ENCODE results near the gene NFATC3. TPM values are rescaled to one million over a fixed set of nuclear protein-coding genes. Genes with fewer than 3 reads are reported as not detected.
A peak's percentile ranks its signal among the peaks of the same experiment; 100 is the strongest.

Gene NFATC3
- total RNA-seq, 1 donor, result 153 TPM

DNA sequence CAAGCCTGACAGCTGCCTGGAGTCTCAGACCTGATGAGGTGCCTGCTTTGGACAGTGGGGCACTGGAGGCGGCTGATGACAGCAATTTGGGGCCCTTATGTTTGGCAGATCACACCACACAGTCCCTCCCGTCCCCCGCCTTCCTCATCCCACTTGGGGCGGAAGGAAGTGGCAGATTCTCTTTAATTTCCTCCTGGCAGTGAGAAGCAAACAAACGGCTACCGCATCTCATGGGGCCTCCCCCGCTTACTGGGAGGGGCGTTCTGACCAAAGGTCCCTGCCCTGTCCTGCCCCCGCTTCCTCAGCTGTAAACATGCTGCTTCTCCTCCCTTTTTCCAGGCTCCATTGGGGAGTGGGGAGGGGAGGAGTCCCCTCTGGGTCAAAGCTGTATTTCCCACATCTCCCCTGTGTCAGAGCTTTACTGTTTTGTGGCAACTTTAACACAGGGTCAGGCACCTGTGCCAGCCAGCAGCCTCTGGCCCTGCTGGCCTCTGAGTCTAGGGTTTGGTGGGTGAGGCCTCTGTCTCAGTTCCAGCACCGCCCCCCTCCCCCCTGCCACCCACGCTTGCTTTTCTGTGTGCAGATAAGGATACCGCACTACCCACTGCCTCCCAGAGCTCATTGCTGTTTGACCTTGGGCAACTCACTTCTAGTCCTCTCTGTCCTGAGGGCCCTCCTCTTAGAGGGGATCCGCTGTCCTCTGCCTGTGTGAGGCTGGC lies 5.4 kb upstream of the NFATC3 start:
- peaks cover 97% of the 10 kb centered on the region for H3K4me1 ChIP-seq (ENCODE audit: insufficient read depth, low read length)
- H3K4me3 ChIP-seq (ENCODE audit: low read length), result no peak overlapping the region
- H3K27me3 ChIP-seq (ENCODE audit: insufficient read depth, low read length), result no peaks in the 10 kb centered on the region
- H3K9me3 ChIP-seq (ENCODE audit: low read depth, low read length), result no peaks in the 10 kb centered on the region

- Histone ChIP-seq H3K27me3 (ENCODE audit: insufficient read depth, low read length) (no peaks in the 10 kb centered on the region), H3K9me3 (ENCODE audit: low read depth, low read length) (no peaks in the 10 kb centered on the region), H3K4me1 (ENCODE audit: insufficient read depth, low read length) (peaks cover 76% of the 10 kb centered on the region), H3K4me3 (ENCODE audit: low read length) (no peak overlapping the region)
Measured at GRCh38 chr16:68081861-68082628, 3.1 kb upstream of the NFATC3 start.

- Histone ChIP-seq H3K27me3 (ENCODE audit: insufficient read depth, low read length) (no peaks in the 10 kb centered on the region), H3K4me3 (ENCODE audit: low read length) (no peak overlapping the region), H3K9me3 (ENCODE audit: low read depth, low read length) (no peaks in the 10 kb centered on the region), H3K4me1 (ENCODE audit: insufficient read depth, low read length) (peaks cover 75% of the 10 kb centered on the region)
Measured at GRCh38 chr16:68082629-68083238, 2.4 kb upstream of the NFATC3 start.

DNA sequence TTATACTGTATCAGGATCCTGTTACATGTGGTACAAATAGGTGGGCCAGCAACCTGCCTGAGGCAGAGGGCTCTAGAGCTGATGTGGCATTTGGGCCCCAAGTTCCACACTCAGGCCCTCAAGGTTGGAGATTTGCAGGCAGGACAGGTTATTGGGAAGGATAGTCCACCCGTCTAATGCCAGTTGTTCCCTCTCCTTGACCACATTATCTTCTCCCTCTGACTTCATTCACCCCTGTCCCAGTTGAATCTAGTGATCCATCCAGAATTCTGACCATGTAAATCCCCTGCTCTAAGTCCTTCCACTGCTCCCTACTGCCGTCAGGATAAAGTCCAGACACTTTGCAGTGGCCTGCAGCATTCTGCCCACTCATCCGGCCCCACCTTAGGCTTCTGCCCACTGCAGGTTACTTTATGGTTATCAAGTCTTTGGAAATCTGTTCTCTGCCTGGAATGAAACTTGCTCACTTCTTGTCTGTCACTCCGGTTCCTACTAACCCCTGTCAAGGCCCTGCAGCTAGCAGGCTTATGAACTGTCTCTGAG lies 1.9 kb upstream of the NFATC3 start:
- H3K27me3 ChIP-seq (ENCODE audit: insufficient read depth, low read length), result no peaks in the 10 kb centered on the region
- no peaks in the 10 kb centered on the region for H3K9me3 ChIP-seq (ENCODE audit: low read depth, low read length)
- H3K4me1 ChIP-seq (ENCODE audit: insufficient read depth, low read length), result peaks cover 74% of the 10 kb centered on the region
- H3K4me3 ChIP-seq (ENCODE audit: low read length), result no peak overlapping the region

DNA sequence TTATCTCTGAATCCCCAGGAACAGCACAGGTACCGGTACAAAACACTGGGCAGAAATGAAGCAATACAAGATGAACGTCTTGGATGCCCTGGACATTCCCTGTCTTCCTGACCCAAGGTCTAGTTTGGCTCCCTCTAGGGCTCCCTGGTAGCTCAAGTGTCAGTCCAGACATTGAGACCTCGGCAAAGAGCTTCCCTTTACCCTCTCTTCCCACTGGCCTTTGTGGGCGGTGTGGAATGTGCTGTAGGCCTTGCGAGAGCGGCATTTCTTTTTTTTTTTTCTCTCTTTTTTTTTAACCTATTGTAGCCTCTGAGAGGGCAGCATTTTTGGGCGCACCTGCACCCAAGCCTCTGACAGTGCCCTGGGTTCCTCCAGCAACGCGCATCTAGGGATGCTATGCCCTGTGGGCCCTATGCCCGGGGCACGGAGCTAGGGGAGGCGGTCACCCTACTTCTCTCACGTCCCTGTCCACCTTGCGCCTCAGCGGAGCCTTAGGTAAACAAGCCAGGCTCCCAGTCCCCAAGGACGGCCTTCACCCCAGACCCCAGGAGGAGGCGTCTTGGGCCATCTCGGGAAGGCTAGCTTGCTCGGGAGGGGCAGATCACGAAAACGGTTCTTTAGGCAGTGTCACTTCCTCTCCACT lies 1.2 kb upstream of the NFATC3 start:
- peaks cover 74% of the 10 kb centered on the region for H3K4me1 ChIP-seq (ENCODE audit: insufficient read depth, low read length)
- no peaks in the 10 kb centered on the region for H3K27me3 ChIP-seq (ENCODE audit: insufficient read depth, low read length)
- peak overlapping the region; percentile 69 for H3K4me3 ChIP-seq (ENCODE audit: low read length)
- no peaks in the 10 kb centered on the region for H3K9me3 ChIP-seq (ENCODE audit: low read depth, low read length)

DNA sequence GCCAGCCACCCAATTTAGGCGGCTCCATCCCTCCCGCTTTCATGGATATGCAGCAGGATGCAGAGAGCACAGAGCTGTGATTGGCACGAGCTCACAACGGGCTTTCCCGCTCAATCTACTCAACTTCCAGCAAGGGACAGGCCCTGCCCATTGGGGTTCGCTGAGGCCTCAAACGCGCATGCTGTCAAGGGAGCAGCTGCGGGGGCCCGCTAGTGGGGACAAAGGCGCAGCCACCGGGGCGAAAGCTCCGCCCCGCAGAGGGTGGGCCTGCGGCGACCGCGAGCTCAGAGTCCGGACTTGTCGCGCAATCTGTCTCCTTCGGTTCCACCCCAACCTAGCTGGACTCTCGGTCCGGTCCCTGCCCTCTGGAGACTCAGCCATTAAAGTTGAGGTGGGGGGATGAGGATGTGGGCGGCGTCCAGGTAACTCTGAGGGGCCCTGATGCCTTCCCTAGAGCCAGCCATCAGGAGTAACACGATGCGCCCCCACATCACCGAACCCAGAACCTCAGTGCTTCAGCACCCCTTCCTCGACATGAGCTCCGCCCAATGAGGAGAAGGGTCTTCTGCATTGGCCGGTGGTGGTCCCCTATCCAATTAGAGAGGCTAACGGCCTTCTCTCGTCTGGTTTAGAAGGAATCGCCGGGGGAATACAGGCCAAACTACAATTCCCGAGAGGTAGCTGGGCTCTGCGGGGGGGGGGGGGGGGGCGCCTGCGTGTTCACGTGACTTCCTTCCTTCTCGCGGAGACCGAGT lies 489 bp upstream of the NFATC3 start:
- Histone ChIP-seq H3K9me3 (ENCODE audit: low read depth, low read length) (no peaks in the 10 kb centered on the region), H3K27me3 (ENCODE audit: insufficient read depth, low read length) (no peaks in the 10 kb centered on the region), H3K4me1 (ENCODE audit: insufficient read depth, low read length) (peaks cover 70% of the 10 kb centered on the region), H3K4me3 (ENCODE audit: low read length) (peak overlapping the region; percentile 69)

GRCh38 chr16:68086336-68086841 lies 1.2 kb downstream of the NFATC3 start:
- Histone ChIP-seq H3K4me1 (ENCODE audit: insufficient read depth, low read length) (peaks cover 60% of the 10 kb centered on the region), H3K9me3 (ENCODE audit: low read depth, low read length) (no peaks in the 10 kb centered on the region), H3K4me3 (ENCODE audit: low read length) (peak overlapping the region; percentile 92), H3K27me3 (ENCODE audit: insufficient read depth, low read length) (no peaks in the 10 kb centered on the region)

DNA sequence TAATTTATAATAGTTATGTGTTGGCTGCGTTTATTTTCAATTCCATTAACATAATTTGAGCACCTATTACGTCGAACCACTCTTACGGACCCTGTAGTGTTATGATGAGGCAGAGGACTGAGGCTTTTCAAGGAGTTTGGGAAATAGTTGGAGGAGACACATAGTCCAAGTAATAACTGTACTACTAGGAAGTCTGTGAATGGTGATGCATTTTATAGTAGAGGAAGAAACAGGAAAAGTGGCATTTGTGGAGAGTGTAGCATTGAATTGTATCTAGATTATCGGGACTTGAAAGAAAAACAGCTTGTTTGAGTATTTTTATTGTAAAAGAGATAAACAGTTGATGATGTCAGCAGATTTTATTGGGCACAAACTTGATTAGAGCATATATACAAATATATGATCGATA lies 1.7 kb downstream of the NFATC3 start:
- no peaks in the 10 kb centered on the region for H3K27me3 ChIP-seq (ENCODE audit: insufficient read depth, low read length)
- H3K9me3 ChIP-seq (ENCODE audit: low read depth, low read length), result no peaks in the 10 kb centered on the region
- H3K4me3 ChIP-seq (ENCODE audit: low read length), result peak overlapping the region; percentile 92
- H3K4me1 ChIP-seq (ENCODE audit: insufficient read depth, low read length), result peaks cover 60% of the 10 kb centered on the region

DNA sequence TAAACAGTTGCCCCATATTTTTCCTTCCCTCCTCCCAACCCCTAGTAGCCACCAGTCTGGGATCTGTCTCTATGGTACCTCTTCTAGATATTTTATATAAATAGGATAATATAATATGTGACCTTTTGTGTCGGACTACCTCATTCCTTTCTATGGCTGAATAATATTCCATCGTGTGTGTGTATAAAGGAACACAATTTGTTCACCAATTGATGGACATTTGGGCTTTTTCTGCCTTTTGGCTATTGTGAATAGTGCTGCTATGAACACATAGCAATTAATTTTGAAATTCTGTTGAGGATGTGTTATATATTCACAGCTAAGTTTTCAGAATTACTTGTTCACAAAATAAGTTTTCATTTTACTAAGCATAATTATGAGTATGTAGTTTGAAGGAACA lies 2.5 kb downstream of the NFATC3 start:
- Histone ChIP-seq H3K9me3 (ENCODE audit: low read depth, low read length) (no peaks in the 10 kb centered on the region), H3K27me3 (ENCODE audit: insufficient read depth, low read length) (no peaks in the 10 kb centered on the region), H3K4me3 (ENCODE audit: low read length) (no peak overlapping the region), H3K4me1 (ENCODE audit: insufficient read depth, low read length) (peaks cover 60% of the 10 kb centered on the region)

GRCh38 chr16:68088130-68088972 lies 3.2 kb downstream of the NFATC3 start:
- Histone ChIP-seq H3K4me3 (ENCODE audit: low read length) (no peak overlapping the region), H3K27me3 (ENCODE audit: insufficient read depth, low read length) (no peaks in the 10 kb centered on the region), H3K4me1 (ENCODE audit: insufficient read depth, low read length) (peaks cover 59% of the 10 kb centered on the region)

GRCh38 chr16:68089067-68089466 lies 3.9 kb downstream of the NFATC3 start:
- Histone ChIP-seq H3K9me3 (ENCODE audit: low read depth, low read length) (no peaks in the 10 kb centered on the region), H3K27me3 (ENCODE audit: insufficient read depth, low read length) (no peaks in the 10 kb centered on the region), H3K4me3 (ENCODE audit: low read length) (no peak overlapping the region), H3K4me1 (ENCODE audit: insufficient read depth, low read length) (peaks cover 58% of the 10 kb centered on the region)

More at GRCh38 chr16:68088130-68088972, 3.2 kb downstream of the NFATC3 start:
- H3K9me3 ChIP-seq (ENCODE audit: low read depth, low read length), result no peaks in the 10 kb centered on the region

DNA sequence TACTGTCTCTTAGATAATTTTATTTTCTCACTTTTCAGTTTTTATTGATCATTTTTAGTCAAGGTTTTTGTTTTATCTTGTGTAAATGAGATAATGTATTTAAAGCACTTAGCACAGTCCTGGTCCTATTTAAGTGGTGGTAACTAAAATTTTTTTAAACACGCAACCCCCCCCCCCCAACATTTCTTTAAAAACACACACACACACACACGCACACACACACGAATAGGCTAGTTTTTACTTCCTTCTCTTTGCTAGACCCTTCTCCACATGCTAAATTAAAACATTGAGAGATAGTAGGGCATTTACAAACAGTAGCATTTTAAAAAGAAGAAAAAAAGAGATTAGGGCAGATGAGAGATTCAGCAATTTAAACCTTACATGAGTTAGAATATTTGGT lies 5.0 kb downstream of the NFATC3 start:
- no peaks in the 10 kb centered on the region for H3K9me3 ChIP-seq (ENCODE audit: low read depth, low read length)
- no peaks in the 10 kb centered on the region for H3K27me3 ChIP-seq (ENCODE audit: insufficient read depth, low read length)
- H3K4me1 ChIP-seq (ENCODE audit: insufficient read depth, low read length), result peaks cover 59% of the 10 kb centered on the region
- H3K4me3 ChIP-seq (ENCODE audit: low read length), result no peak overlapping the region

- no peaks in the 10 kb centered on the region for H3K9me3 ChIP-seq (ENCODE audit: low read depth, low read length)
- H3K4me1 ChIP-seq (ENCODE audit: insufficient read depth, low read length), result peaks cover 63% of the 10 kb centered on the region
- no peaks in the 10 kb centered on the region for H3K27me3 ChIP-seq (ENCODE audit: insufficient read depth, low read length)
- no peak overlapping the region for H3K4me3 ChIP-seq (ENCODE audit: low read length)
Measured at GRCh38 chr16:68090533-68090932, 5.4 kb downstream of the NFATC3 start.
